Transverse colon (tissue), 4 donors: ENCODE measurements around the gene ANO3. TPM values are rescaled to one million over a fixed set of nuclear protein-coding genes. Genes with fewer than 3 reads are reported as not detected.

Source experiments
- DNase-seq: peaks from one replicate; pipeline ENCODE4 v3.0.0-alpha.2; 2019
- H3K27ac ChIP-seq, 4 donors: fragments of 200-600 bp; sonication (generic); 2 replicates each; pipeline ENCODE4 v1.5.1; 2016 to 2018; ENCODE audit warnings: inconsistent platforms in 4 of 4
- H3K27me3 ChIP-seq: fragments of 200-600 bp; sonication (generic); 2 replicates; pipeline ENCODE4 v1.5.1; 2017; ENCODE audit warnings: inconsistent platforms
- H3K36me3 ChIP-seq, 4 donors: fragments of 200-600 bp; sonication (generic); 2 replicates each; pipeline ENCODE4 v1.5.1; 2017 to 2019; ENCODE audit warnings: inconsistent platforms in 4 of 4
- H3K4me1 ChIP-seq, 4 donors: fragments of 200-600 bp; sonication (generic); 2 replicates each; pipeline ENCODE4 v1.5.1; 2017 to 2020; ENCODE audit warnings: inconsistent platforms in 4 of 4
- H3K4me3 ChIP-seq, 4 donors: fragments of 200-600 bp; sonication (generic); 1 replicate in 1 of 4; 2 replicates in 3 of 4; pipeline versions ENCODE4 v1.5.1 to v1.6.1; 2017 to 2019; ENCODE audit warnings: inconsistent platforms in 4 of 4
- H3K9me3 ChIP-seq, 2 donors: fragments of 200-600 bp; sonication (generic); 2 replicates each; pipeline ENCODE4 v1.5.1; 2017 to 2019; ENCODE audit warnings: inconsistent platforms in 2 of 2
- CTCF ChIP-seq, 5 experiments: fragments of 200-600 bp in 3 of 5; fragments of 450-650 bp in 2 of 5; sonication (generic) in 3 of 5; IDR thresholded peaks; 1 replicate in 2 of 5; 2 replicates in 3 of 5; pipeline ENCODE4 v1.5.1; 2016 to 2017; ENCODE audit warnings: antibody characterized with exemption in 5 of 5, inconsistent platforms in 3 of 5, mild to moderate bottlenecking in 2 of 5, moderate library complexity in 1 of 5
- EP300 ChIP-seq: sonication (generic); formaldehyde crosslinking; IDR thresholded peaks from one replicate; pipeline ENCODE4 v1.6.1; 2017; ENCODE audit warnings: antibody characterized with exemption, low read depth
- POLR2A ChIP-seq: fragments of 450-650 bp; IDR thresholded peaks from one replicate; pipeline ENCODE4 v1.6.1; 2016; ENCODE audit warnings: antibody characterized with exemption, mild to moderate bottlenecking, moderate library complexity
- POLR2AphosphoS5 ChIP-seq, 3 donors: sonication (generic); formaldehyde crosslinking; IDR thresholded peaks; one replicate each; pipeline ENCODE4 v1.6.1; 2016; ENCODE audit warnings: antibody characterized with exemption in 3 of 3
- WGBS, 2 donors: methylation state at CpG; one replicate each; pipeline ENCODE4 v1.1.5; 2018; ENCODE audit warnings: low coverage in 1 of 2; 5-methylcytosine and 5-hydroxymethylcytosine counted together
- in situ Hi-C, 4 donors: fragments of 200-750 bp; cut with MboI; loops; one replicate each; pipeline versions ENCODE4 v1.15.0 to v1.15.1; 2017; ENCODE audit warnings: low sequenced_read_pairs in 3 of 4, low pct_ligation_motif_present in 1 of 4, low pct_unique_long_range_greater_than_20kb in 1 of 4
- intact Hi-C: fragments of 100-400 bp; cut with DNase I; formaldehyde crosslinking; loops from one replicate; pipeline ENCODE4 v1.15.1; 2023; ENCODE audit warnings: low total_unique reads
- total RNA-seq, 4 donors: library from RNA; depleted of rRNA; stranded (reverse); fragments of >200 nt; gene quantifications; one replicate each; pipeline ENCODE4 v1.1.0, GENCODE V29; 2016

ANO3 gene
- total RNA-seq, result under 1 TPM in 2 of 4 donors, not detected in 2; 0.16 to 0.55 TPM

DNA sequence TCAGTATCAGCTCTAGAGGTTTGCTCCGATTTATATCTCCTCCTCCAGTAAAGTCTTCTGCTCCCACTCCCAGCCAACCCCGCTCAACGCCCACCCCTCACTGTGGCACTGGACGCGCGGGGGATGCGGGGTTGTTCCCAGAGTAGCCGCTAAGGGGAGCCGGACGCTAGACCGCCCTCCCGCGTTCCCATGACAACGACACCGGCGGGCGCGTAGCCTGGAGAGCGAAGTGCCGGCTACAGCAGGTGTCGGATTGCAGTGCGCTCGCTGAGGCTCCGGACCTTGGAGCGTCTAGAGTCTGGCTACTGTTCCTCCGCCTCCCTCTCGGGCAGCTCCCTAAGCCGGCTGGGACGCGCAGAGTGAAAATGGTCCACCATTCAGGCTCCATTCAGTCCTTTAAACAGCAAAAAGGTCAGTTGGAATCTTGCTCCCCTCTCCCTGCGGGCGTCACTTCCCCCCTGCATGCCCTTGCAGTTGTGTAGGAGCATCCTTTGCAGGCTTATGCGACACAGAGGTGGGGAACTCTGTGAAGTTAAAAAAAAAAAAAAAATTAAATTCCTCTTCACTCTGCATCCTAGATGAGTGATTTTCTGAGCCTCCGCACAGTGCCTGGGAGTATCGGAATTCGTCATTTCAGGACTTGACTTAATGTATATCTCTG is at the start of gene ANO3:
Gene ANO3, plus strand, starts transcription at position 220 of the 661 bp plus-strand sequence. Its CDS starts 146 bp downstream, at position 366.
- Histone ChIP-seq H3K27me3 (peaks cover 24% of the 10 kb centered on the region), H3K4me1 (peaks cover 0 to 7% (median 0%) of the 10 kb centered on the region in 4 donors), H3K9me3 (no peaks in the 10 kb centered on the region), H3K36me3 (no peaks in the 10 kb centered on the region), H3K4me3 (peak within 1 kb of the TSS in 1 of 4 donors; percentile 14), H3K27ac (no peak within 1 kb of the TSS)
- in situ Hi-C loops (no loop called here), intact Hi-C loops (no loop called here)
- 11 to 61% methylated on average over 4 to 29 of the region's 36 CpGs for WGBS, 2 donors
- peak; percentile 24 for DNase-seq
- TF ChIP-seq POLR2A, result no peak
- TF ChIP-seq POLR2AphosphoS5 (IDR thresholded peaks at IDR 0.05), result no peak
- TF ChIP-seq CTCF (IDR thresholded peaks at IDR 0.05), result peak in 3 of 5 experiments; percentile 25 to 32 (median 28)
- TF ChIP-seq EP300, result no peak

GRCh38 chr11:26283852-26284408 is 48.0 kb upstream of the ANO3 start:
- Histone ChIP-seq H3K9me3 (no peaks in the 10 kb centered on the region), H3K4me1 (peaks cover 0 to 7% (median 3%) of the 10 kb centered on the region in 4 donors), H3K36me3 (no peaks in the 10 kb centered on the region), H3K4me3 (no peak overlapping the region), H3K27me3 (no peaks in the 10 kb centered on the region), H3K27ac (no peak overlapping the region)
- TF ChIP-seq CTCF (IDR thresholded peaks at IDR 0.05) (no peak), POLR2AphosphoS5 (IDR thresholded peaks at IDR 0.05) (no peak), POLR2A (no peak), EP300 (no peak)
- DNase-seq, result no peak
- intact Hi-C loops (no loop called here), in situ Hi-C loops (loop anchor here in 3 of 4 donors (25.0 kb wide), 4 partner anchors 353 to 1203 kb away; no protein-coding TSS in a partner anchor)
- 66 to 75% methylated on average over 6 of the region's 6 CpGs for WGBS, 2 donors

DNA sequence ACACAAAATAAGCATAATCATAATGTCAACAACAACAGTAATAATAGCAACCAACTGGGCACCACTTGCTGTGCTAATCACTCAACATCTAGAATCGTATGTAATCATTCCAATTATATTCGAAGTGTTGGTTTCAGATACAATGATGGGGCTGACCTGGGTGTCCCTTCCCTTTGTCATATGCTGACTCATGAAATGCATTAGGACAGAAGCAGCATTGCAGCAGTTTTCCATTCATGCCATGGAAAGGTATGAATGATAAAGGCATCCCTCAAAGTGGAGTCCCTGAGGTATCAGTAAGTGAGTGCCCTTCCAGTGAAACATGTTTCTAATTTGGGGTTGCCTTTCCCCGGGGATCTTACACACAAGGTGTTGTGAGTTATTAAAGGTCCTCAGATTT is 46.3 kb upstream of the ANO3 start:
- in situ Hi-C loops, result loop anchor here in 3 of 4 donors (25.0 kb wide), 4 partner anchors 352 to 1202 kb away; no protein-coding TSS in a partner anchor
- 61 to 76% methylated on average over 2 to 3 of the region's 3 CpGs for WGBS, 2 donors

More for the DNA sequence above, 46.3 kb upstream of the ANO3 start:
- DNase-seq, result no peak
- peaks cover 0 to 7% (median 3%) of the 10 kb centered on the region in 4 donors for H3K4me1 ChIP-seq
- no peaks in the 10 kb centered on the region for H3K36me3 ChIP-seq
- intact Hi-C loops, result no loop called here
- no peaks in the 10 kb centered on the region for H3K9me3 ChIP-seq
- H3K27me3 ChIP-seq, result no peaks in the 10 kb centered on the region
- TF ChIP-seq EP300 (no peak), POLR2AphosphoS5 (IDR thresholded peaks at IDR 0.05) (no peak), CTCF (IDR thresholded peaks at IDR 0.05) (no peak), POLR2A (no peak)
- H3K27ac ChIP-seq, result no peak overlapping the region
- H3K4me3 ChIP-seq, result no peak overlapping the region
